ENCODE measurements around the gene NACC2.

GRCh38 chr9:136138566-136138965 is 43.5 kb upstream of the NACC2 start:
- TF ChIP-seq CTCF (IDR thresholded peaks at IDR 0.05), result no peak
- TF ChIP-seq POLR2AphosphoS5 (IDR thresholded peaks at IDR 0.05), result no peak
